ENCODE measurements around the gene NF2. TPM values are rescaled to one million over a fixed set of nuclear protein-coding genes. Genes with fewer than 3 reads are reported as not detected.

Gene NF2
- polyA plus RNA-seq, 2 of the 4 experiments (the other 2 are of a cell fraction), result 14.4 to 23.7 TPM

- DNase-seq (ENCODE audit: low read depth in 1 of 2, low spot score in 1 of 2), result no peak
- 92% methylated on average over 7 of the region's 7 CpGs for WGBS (ENCODE audit: missing lambda C conversion rate)
These were observed 33.3 kb downstream of the NF2 start for GRCh38 chr22:29636751-29637150.

GRCh38 chr22:29637181-29637580 lies 33.7 kb downstream of the NF2 start:
- ATAC-seq (no peak), FAIRE-seq (no peak), DNase-seq (ENCODE audit: low read depth in 1 of 2, low spot score in 1 of 2) (no peak)
- 88% methylated on average over 1 of the region's 1 CpG for WGBS (ENCODE audit: missing lambda C conversion rate)
- H3K9me3 ChIP-seq, result no peaks in the 10 kb centered on the region
- no peak overlapping the region for H3K4me3 ChIP-seq
- CTCF ChIA-PET, result interaction anchor here (1.0 to 7.9 kb wide), 6 partner anchors 10 to 452 kb away, joined by 3 to 51 read pairs (median 6); no protein-coding TSS in a partner anchor
- POLR2A ChIA-PET, result no interaction called here
- no peak overlapping the region for H3K27ac ChIP-seq
- H3K4me2 ChIP-seq, result no peak overlapping the region
- TF ChIP-seq BHLHE40 (IDR thresholded peaks at IDR 0.05; ENCODE audit: low read depth, low read length) (no peak), SREBF2 (IDR thresholded peaks at IDR 0.05) (no peak), SMC3 (IDR thresholded peaks at IDR 0.05) (no peak), CTCF (IDR thresholded peaks at IDR 0.05) (no peak), USF2 (IDR thresholded peaks at IDR 0.05) (no peak), ESRRA (IDR thresholded peaks at IDR 0.05; ENCODE audit: borderline replicate concordance, low read length) (no peak), CEBPB (IDR thresholded peaks at IDR 0.05) (no peak), PBX3 (IDR thresholded peaks at IDR 0.05) (no peak), RFX5 (IDR thresholded peaks at IDR 0.05) (no peak), ATOH8 (CRISPR knock-in tag; IDR thresholded peaks at IDR 0.05; ENCODE audit: low read depth) (no peak)
- peaks cover 9% of the 10 kb centered on the region; the same call in 2 of the 3 replicates for H3K4me1 ChIP-seq

More at GRCh38 chr22:29636751-29637150, 33.3 kb downstream of the NF2 start:
- H3K4me1 ChIP-seq, result peaks cover 9% of the 10 kb centered on the region; the same call in 2 of the 3 replicates
- TF ChIP-seq HOXB13 (CRISPR knock-in tag; IDR thresholded peaks at IDR 0.05; ENCODE audit: low read depth) (no peak), MAZ (IDR thresholded peaks at IDR 0.05; ENCODE audit: borderline replicate concordance, low read depth, low read length) (no peak), PHF8 (IDR thresholded peaks at IDR 0.05; ENCODE audit: borderline replicate concordance, low read depth) (no peak), MAFK (IDR thresholded peaks at IDR 0.05; ENCODE audit: partially characterized antibody) (no peak), EHF (CRISPR knock-in tag; IDR thresholded peaks at IDR 0.05) (no peak), HOXB5 (CRISPR knock-in tag; IDR thresholded peaks at IDR 0.05) (no peak), RNF2 (IDR thresholded peaks at IDR 0.05; ENCODE audit: borderline replicate concordance, low read depth) (no peak), ELK1 (IDR thresholded peaks at IDR 0.05; ENCODE audit: low read depth, low read length) (no peak), KDM5A (IDR thresholded peaks at IDR 0.05) (no peak), POLR2AphosphoS2 (conservative IDR thresholded peaks at IDR 0.05; ENCODE audit: low read length) (no peak), RARB (CRISPR knock-in tag; IDR thresholded peaks at IDR 0.05) (no peak), JUN (IDR thresholded peaks at IDR 0.05) (no peak), KDM1A (IDR thresholded peaks at IDR 0.05; ENCODE audit: low read depth) (no peak)
- H3K4me2 ChIP-seq, result no peak overlapping the region
- ChIA-PET CTCF (interaction anchor here (0.8 to 7.9 kb wide), 18 partner anchors 10 to 472 kb away, joined by 3 to 51 read pairs (median 4); no protein-coding TSS in a partner anchor), POLR2A (interaction anchor here (0.5 kb wide), 1 partner anchor 315 kb away, joined by 3 read pairs; no protein-coding TSS in a partner anchor)
- no peak for ATAC-seq
- no peaks in the 10 kb centered on the region for H3K9me3 ChIP-seq
- H3K4me3 ChIP-seq, result no peak overlapping the region
- FAIRE-seq, result no peak
- no peak overlapping the region for H3K27ac ChIP-seq

Data from A549 (cell line).